ENCODE data around the gene CEP89.
"Not testable (repeated sequence)": the region's sequence is repeated elsewhere in the genome, so short reads cannot be mapped to it uniquely, and the experiment has no call there.

Gene CEP89

DNA sequence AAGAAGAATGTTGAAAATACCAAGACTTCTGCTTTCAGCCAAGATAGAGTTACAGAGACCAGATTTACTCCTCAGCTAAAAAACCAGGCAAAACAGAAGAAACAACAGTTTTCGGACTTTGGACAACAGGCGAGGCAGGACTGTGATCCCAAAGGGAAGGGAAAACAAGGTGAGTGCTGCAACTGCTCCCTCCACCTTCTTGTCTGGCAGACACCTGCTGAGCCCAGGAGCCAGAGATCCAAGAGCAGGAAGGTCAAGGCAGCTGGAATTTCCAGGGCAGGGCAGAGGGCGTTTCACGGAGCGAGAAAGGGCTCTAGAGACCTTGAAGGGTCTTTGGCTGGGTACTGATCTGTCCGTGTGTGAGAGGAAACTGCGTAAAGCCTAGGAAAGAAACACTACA, 69.3 kb downstream of the CEP89 start:
- H3K27ac ChIP-seq = no peak overlapping the region

DNA sequence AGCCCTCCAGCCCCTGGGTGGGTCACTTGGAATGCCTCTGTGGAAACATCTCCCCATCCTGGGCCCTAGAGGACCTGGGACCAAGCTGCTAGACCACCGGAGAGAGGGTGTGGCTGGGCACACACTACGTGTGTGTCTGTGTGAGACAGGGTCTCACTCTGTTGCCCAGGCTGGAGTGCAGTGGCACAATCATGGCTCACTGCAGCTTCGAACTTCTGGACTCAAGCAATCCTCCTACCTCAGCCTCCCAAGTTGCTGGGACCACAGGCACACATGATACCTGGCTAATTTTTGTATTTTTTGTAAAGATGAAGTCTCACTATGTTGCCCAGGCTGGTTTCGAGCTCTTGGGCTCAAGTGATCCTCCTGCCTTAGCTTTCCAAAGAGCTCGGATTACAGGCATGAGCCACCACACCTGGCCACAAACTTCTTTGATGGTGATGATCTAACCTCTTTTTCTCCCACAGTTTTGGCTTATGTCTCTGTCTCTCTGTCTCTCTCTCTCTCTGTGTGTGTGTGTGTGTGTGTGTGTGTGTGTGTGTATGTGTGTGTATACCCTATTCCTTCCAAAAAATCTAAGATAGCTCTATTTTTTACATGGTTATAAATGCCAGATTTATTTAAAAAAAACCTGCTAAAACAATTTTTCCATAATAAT, 70.1 kb downstream of the CEP89 start:
- no peak overlapping the region for H3K27ac ChIP-seq
- DNase-seq (ENCODE audit: low read depth, low spot score) = no peak

More for the DNA sequence above, 69.3 kb downstream of the CEP89 start:
- DNase-seq (ENCODE audit: low read depth, low spot score) = no peak

DNA sequence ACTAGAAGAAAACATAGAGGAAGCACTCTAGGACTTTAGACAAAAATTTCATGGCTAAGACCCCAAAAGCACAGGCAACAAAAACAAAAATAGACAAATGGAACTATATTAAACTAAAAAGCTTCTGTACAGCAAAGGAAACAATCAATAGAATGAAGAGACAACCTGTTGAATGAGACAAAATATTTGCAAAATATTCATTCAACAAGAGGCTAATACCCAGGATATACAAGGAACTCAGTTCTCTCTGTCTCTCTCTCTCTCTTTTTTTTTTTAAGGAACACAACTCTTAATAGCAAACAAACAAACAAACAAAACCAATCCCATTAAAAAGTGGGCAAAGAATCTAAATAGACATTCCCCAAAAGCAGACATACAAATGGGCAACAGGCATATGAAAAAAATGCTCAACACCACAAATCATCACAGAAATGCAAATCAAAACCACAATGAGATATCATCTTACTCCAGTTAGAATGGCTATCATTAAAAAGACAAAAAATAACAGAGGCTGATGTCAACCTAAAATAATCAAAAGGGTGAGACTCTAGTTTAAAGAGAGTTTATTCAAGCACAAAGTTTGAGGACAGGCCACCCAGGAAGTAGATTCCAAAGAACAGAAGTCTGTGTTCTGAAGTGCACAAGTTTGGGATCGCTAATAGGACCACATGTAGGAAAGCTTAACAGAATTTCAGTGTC, 75.1 kb downstream of the CEP89 start:
- no peak for DNase-seq (ENCODE audit: low read depth, low spot score)
- no peak overlapping the region for H3K27ac ChIP-seq

DNA sequence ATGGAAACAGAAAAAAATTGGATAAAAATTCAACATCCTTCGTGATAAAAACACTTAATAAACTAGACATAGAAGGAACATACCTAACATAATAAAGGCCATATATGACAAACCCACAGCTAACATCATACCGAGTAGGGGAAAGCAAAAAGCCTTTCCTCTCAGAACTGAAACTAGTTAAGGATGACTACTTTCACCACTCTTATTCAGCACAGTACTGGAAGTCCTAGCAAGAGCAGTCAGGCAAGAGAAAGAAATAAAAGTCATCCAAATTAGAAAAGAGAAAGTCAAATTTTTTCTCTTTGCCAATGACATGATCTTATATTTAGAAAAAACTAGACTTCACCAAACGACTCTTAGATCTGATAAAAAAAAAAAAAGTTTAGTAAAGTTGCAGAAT, 76.4 kb downstream of the CEP89 start:
- DNase-seq (ENCODE audit: low read depth, low spot score) = no peak
- no peak overlapping the region for H3K27ac ChIP-seq

DNA sequence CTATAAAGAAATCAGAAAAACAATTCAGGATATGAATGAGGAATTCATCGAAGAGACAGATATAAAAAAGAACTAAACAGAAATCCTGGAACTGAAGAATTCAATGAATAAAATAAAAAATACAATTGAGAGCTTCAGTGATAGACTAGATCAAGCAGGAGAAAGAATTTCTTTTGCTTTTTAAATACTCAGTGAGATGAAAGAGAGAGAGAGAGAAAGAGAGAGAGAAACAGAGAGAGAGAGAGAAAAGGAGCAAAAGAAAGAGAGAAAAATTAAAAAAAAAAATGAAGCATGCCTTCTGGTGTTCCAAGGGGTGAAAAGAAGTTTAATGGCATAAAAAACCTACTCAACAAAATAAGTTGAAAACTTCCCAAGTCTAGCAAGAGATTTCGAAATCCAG, 80.1 kb downstream of the CEP89 start:
- H3K27ac ChIP-seq = no peak overlapping the region
- no peak for DNase-seq (ENCODE audit: low read depth, low spot score)

DNA sequence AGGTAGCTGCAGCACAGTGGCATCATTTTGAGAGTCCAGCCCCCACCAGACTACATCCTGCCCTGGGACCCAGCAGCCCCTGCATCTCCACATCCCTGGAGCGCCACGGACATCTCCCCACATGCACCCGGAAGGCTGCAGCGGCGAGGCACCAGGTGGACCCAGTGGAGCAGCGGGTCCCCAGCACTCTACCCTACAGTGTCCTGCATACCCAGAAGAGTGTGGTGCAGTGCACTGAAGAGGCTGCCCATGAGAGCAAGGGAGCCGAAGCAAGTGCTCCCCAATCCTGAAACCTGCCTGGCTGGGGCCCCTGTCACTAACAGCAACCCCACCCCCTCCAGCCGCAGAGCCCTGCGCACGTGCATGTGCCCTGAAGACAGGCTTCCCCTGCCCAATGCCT, 80.9 kb downstream of the CEP89 start:
- DNase-seq (ENCODE audit: low read depth, low spot score) = no peak
- H3K27ac ChIP-seq = no peak overlapping the region

DNA sequence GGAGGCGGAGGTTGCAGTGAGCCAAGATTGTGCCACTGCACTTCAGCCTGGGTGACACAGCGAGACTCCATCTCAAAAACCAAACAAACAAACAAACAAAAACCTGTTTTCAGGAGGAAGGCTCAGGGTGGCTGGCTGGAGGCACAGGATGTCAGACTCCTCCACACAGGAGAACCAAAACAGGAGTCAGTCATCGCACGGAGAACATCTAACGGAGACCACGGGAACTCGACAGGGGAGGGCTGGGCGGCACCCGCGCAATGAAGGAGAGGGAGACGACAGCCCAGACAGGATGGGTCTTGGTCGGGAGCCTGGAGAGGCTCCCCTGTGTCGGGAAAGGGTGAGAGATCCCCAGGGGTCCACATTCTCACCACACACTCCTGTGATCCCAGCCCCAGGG, 81.4 kb downstream of the CEP89 start:
- DNase-seq (ENCODE audit: low read depth, low spot score) = no peak
- H3K27ac ChIP-seq = no peak overlapping the region

DNA sequence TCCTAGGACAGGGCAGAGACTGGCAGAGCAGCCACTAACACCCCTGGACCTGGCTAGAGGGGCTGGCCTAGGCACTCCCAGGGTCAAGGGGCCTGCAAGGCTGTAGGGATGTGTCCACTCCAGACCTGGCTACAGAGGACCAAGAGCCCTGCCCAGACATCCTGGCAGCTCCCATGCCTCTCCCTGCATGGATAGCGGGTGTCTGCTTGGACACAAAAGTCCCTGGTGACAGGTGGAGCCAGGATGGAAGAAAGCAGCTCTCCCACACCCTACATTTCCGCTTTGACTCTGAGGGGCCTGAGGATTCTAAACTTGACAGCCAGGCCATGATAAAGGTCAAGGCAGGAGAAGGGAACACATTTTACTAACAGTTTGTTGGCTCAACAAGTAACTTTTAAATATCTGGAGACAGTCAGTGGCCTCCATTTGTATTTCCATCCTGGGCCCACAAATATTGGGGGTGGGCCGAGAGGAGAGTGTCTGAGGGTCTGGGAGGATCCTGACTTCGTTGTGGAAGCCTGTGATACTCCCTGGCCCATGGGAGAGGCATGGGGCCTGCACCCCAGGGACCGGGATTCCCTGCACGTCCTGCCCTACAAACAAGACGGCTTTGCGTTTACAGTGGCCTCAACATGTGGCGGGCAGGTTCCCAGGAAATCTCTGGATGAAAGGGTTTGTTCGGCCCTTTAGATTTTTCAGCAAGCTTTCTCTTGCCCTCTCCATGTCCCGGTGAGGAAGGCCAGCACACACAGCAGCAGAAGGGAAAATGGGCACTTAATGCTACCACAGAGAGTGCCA, 82.4 kb downstream of the CEP89 start:
- DNase-seq (ENCODE audit: low read depth, low spot score) = no peak
- H3K27ac ChIP-seq = no peak overlapping the region

DNA sequence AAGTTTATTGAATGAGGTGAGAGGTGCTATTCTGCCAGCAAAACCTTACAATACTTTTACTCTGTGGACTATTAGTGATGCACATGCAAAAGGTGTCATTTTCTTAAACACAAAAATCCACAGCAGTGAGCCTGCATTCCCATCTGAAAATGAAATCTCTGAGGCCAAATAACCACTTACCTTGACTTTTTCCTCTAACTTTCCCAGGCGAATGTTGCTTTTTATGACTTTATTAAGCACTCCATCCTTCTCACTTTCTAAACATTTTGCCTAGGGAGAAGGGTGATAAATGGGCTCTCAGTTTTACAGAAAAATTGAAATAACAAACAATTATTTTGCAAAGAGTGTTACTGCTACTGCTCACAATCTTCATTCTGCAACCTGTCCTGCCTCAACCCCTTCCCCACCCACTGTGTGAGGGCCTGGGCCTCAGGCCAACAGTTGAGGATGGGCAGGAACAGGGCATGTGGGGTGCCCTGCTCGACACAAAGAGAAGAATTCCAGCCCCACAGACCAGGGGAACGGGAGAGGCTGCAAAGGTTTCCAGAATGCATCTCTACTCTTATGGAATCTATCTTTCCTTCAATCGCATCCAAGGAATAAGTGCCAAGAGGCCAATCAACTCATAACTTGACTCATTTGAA, 84.1 kb downstream of the CEP89 start:
- DNase-seq (ENCODE audit: low read depth, low spot score) = no peak
- no peak overlapping the region for H3K27ac ChIP-seq

DNA sequence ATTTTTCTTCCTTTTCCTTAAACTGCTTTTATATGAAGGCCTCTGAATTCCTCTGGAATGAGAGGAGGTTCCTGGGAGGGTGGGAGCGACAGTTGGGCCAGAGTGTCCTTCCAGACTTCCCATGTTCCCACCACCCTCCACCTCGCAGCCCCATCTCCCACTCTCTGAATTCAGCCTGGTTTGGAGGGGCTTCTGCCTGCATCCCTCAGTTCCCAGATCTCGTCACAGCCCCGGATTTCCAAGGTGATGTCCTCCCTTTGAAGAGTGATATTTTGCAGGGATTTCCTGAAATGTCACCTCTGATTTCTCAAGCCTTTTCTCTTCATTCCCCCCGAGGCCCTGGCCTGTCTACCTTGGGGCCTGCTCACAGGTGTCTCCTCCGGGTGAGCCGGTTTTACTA, 85.5 kb downstream of the CEP89 start:
- H3K27ac ChIP-seq = no peak overlapping the region
- DNase-seq (ENCODE audit: low read depth, low spot score) = no peak

DNA sequence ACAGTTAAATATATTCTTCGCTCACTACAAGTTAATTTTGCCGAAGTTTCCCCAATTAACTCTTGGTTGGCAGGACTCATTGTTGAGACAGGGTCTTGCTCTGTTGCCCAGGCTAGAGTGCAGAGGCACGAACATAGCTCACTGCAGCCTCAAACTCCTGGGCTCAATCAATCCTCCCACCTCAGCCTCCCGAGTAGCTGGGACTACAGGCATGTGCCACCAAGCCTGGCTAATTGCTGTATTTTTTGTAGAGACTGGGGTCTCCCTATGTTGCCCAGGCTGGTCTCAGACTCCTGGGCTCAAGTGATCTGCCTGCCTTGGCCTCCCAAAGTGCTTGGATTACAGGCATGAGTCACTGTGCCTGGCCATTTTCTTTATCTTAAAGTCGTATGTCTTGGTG, 86.5 kb downstream of the CEP89 start:
- DNase-seq (ENCODE audit: low read depth, low spot score); H3K27ac ChIP-seq: not testable (repeated sequence)

DNA sequence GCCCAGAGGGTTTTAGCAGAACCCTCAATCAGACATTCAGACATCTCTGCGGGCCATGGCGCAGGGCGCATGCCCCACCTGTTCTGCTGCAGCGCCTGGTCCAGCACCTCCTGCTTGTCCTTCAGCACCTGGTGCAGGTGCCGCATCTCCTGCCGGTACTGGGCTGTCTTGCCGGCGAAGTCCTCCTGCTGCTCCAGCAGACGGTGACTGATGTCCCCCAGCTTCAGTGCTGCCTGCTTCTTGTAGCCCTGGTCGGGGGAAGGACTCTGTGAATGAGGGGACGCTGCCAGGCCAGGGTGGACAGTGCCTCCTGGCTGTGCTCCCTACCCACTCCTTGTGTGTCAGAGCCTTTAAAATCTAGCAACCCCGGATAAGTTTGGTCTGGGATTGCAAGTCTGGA, 90.0 kb downstream of the CEP89 start:
- DNase-seq (ENCODE audit: low read depth, low spot score) = no peak
- H3K27ac ChIP-seq = no peak overlapping the region

DNA sequence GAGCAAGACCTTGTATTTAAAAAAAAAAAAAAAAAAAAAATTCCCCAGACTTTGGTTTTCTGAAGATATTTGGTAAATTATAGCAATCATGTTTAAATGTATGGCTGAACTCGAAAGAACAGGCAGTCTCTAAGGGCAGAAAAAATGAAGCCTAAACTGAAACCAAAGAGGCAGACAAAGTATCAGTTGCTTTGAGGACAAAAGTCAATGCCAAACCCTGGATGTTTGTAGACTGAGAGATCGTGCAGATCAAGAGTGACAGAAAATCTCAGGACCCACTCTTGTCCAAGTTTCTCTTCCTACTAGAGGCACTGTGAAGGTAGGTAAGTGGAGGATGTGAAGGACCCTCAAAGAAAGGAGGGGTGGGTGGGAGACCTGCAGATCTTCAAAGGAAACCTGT, 91.1 kb downstream of the CEP89 start:
- H3K27ac ChIP-seq = no peak overlapping the region
- no peak for DNase-seq (ENCODE audit: low read depth, low spot score)

DNA sequence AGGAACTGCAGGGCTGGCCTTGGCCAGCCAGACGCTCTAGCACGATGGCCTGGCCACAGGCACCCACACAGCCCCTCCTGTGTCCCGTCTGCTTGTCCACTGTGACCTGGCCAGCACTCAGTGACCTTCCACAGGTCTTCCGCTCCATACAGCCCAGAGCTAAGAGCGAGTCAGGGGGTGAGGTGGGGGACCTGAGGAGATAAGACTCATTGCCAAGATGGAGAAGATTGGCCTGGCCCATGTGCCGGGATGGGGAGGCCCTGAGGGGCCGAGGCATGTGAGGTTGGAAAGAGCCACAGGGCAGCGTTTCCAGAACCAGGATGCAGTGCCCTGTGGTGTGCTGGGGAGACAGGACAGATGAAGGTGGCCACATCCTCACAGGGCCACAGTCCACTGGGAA, 92.0 kb downstream of the CEP89 start:
- H3K27ac ChIP-seq = no peak overlapping the region
- DNase-seq (ENCODE audit: low read depth, low spot score) = no peak

DNA sequence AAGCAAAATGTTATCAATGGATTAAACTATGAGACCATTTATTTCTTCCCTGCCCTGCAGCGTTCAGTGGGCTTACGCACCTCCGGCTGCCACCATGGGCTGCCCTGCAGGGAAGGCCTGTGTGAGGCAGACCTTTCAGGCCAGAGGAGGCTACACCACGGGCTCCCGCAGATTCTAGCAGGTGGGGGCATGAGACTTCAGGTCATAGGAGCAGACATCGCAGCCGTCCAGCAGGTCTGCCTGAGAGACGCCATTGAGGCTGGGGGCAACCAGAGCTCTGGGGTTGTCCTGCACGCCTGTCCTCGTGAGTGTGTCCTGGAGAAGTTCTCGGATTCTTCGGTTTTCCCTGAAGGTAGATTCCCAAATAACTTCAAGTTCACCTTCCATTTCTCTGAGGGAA, 92.8 kb downstream of the CEP89 start:
- no peak for DNase-seq (ENCODE audit: low read depth, low spot score)
- H3K27ac ChIP-seq = no peak overlapping the region

DNA sequence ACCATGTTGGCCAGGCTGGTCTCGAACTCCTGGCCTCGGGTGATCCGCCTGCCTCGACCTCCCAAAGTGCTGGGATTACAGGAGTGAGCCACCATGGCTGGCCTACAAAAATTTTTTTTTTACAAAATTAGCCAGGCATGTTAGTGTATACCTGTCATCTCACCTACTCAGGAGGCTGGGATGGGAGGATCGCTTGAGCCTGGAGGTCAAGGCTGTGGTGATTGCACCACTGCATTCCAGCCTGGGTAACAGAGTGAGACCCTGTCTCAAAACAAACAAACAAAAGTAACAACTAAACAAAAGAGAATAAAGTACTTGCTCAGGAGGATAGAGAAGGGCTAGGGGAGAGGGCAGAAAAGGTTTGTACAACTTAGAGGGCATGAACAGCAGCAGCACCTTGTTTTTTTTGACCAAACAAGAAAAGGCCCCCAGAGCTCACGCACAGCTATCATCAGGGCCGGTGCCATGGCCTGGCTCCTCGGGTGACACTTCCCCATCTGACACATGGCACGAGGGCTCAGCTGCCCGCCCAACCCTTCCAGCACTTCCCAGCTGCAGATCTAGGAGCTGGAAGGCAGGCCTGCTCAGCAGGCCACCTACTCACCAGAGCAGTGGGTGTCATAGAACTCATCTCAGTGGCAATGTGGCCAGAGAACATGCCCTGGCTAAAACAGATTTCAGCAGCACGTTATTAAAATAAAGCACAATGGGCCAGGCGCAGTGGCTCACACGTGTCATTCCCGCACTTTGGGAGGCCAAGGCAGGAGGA, 93.6 kb downstream of the CEP89 start:
- no peak overlapping the region for H3K27ac ChIP-seq
- no peak for DNase-seq (ENCODE audit: low read depth, low spot score)

DNA sequence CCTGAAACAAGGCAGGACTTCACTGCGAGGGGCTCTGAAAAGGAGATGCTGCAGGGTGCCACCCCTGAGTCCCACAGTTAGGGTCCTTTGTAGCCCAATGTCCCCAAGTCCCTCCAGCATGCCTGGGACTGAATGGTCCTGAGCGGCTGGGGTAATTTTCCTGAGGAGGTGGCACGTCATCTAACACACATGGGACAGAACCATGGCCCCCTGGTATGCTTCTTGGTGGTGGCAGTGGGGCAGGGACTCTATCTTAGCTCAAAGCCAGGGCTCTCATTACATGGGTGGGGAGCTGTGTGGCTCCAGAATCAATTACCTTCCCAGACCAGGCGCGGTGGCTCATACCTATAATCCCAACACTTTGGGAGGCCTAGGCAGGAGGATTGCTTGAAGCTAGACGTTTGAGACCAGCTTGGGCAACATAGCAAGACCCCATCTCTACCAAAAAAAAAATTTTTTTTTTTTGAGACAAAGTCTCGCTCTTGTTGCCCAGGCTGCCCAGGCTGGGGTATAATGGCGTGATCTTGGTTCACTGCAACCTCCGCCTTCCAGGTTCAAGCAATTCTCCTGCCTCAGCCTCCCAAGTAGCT, 94.3 kb downstream of the CEP89 start:
- DNase-seq (ENCODE audit: low read depth, low spot score) = no peak
- no peak overlapping the region for H3K27ac ChIP-seq

DNA sequence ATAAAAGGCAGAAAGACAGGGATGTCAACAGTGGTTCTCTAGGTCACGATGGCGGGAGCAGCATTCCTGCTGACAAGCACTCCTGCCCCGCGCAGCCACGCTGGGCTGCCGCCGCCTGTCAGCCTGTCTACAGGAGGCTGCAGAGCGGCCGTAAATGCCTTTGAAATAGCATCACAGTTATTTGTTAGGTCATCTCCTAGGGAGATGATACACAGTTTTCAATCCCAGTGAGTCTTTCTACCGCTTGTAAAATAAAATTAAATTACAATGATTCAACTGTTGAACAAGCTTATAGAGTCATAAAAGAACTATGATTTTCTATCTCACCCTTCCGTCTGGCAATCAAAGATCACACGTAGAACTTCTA, 94.9 kb downstream of the CEP89 start:
- no peak overlapping the region for H3K27ac ChIP-seq
- DNase-seq (ENCODE audit: low read depth, low spot score) = peak; percentile 6

DNA sequence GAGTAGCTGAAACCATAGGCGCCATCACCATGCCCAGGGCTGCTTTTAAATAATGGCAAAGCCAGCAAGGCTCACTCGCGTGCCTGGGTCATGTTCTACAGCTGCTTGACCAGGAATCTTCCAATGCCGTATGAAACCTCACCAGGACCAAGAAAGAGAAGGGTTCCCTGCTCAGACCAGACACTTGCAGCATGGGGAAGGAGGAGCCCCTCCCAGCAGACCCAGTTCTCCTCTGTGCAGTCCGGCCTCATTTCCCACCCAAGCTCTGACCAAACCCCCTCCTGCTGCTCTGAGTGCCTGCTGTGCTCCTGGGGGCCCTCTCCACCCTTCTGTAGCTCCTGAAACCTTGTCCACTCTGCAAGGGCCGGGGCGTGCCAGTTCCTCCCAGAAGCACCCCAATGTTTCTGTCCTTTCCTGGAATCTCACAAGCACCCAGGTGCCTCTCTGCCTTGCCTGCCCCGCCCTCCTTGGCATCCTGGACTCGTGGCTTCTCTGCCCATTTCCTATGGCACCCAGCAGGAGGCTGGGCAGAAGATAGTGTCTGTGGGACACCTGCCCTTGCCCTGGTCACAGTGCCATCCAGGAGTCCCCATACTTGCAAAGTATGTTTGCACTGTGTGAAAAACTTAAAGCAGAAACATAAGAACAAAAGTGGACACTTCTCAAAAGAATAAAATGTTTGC, 95.4 kb downstream of the CEP89 start:
- no peak overlapping the region for H3K27ac ChIP-seq
- no peak for DNase-seq (ENCODE audit: low read depth, low spot score)

Measured in epithelial cell of prostate (primary cell).